Stimulated activated CD8-positive, alpha-beta memory T cell treated with anti-CD3 and anti-CD28 coated beads, Interleukin-2, amount 100 ng/mL, for 48 hours (primary cell): ENCODE results near the gene TJP1.
"Not testable (repeated sequence)": the region's sequence is repeated elsewhere in the genome, so short reads cannot be mapped to it uniquely, and the experiment has no call there.

Experiments
- DNase-seq, 2 donors: peaks; one replicate each; pipeline ENCODE4 v3.0.0-alpha.2; 2020; ENCODE audit warnings: low read depth in 2 of 2

TJP1 gene

GRCh38 chr15:29704950-29705597, 117.2 kb downstream of the TJP1 start:
- DNase-seq, result no peak

GRCh38 chr15:29701151-29701550, 121.1 kb downstream of the TJP1 start:
- DNase-seq, result no peak

GRCh38 chr15:29700296-29700695, 122.0 kb downstream of the TJP1 start:
- no peak for DNase-seq

- DNase-seq, result no peak
Observed at GRCh38 chr15:29699791-29700190, 122.5 kb downstream of the TJP1 start.

- no peak for DNase-seq
Observed at GRCh38 chr15:29698030-29698701, 124.1 kb downstream of the TJP1 start.

- no peak for DNase-seq
Observed at GRCh38 chr15:29696950-29697738, 125.1 kb downstream of the TJP1 start.

- DNase-seq, result not testable (repeated sequence)
Observed at GRCh38 chr15:29696506-29696905, 125.8 kb downstream of the TJP1 start.

GRCh38 chr15:29695489-29696167, 126.6 kb downstream of the TJP1 start:
- no peak for DNase-seq

- no peak for DNase-seq
Observed at GRCh38 chr15:29693225-29693624, 129.0 kb downstream of the TJP1 start.

GRCh38 chr15:29692527-29692926, 129.7 kb downstream of the TJP1 start:
- no peak for DNase-seq

GRCh38 chr15:29690765-29691475, 131.3 kb downstream of the TJP1 start:
- no peak for DNase-seq

GRCh38 chr15:29689287-29689986, 132.8 kb downstream of the TJP1 start:
- DNase-seq, result no peak

GRCh38 chr15:29688506-29689286, 133.6 kb downstream of the TJP1 start:
- DNase-seq, result no peak

GRCh38 chr15:29687939-29688505, 134.2 kb downstream of the TJP1 start:
- no peak for DNase-seq

- DNase-seq, result no peak
Observed at GRCh38 chr15:29687204-29687815, 135.0 kb downstream of the TJP1 start.

GRCh38 chr15:29686445-29687203, 135.6 kb downstream of the TJP1 start:
- DNase-seq, result no peak

GRCh38 chr15:29686079-29686425, 136.2 kb downstream of the TJP1 start:
- no peak for DNase-seq

GRCh38 chr15:29685156-29686078, 136.9 kb downstream of the TJP1 start:
- DNase-seq, result no peak
